Pulmonary artery endothelial cell (primary cell): ENCODE data around the gene TYK2. TPM values are rescaled to one million over a fixed set of nuclear protein-coding genes. Genes with fewer than 3 reads are reported as not detected.

Experiments used
- DNase-seq: peaks from one replicate; pipeline ENCODE4 v3.0.0-alpha.2; 2011; ENCODE audit warnings: low read depth, low spot score
- total RNA-seq: library from RNA; depleted of rRNA; stranded (reverse); fragments of >200 nt; gene quantifications from 2 replicates; pipeline ENCODE4 v1.2.3, GENCODE V29; 2014

The TYK2 gene
- total RNA-seq, 1 donor from 2014 or later = 96.9 TPM

GRCh38 chr19:10334588-10335351, 45.6 kb downstream of the TYK2 start:
- peak; percentile 84 for DNase-seq

- DNase-seq = no peak
Observed at GRCh38 chr19:10333758-10334587, 46.4 kb downstream of the TYK2 start.

GRCh38 chr19:10332965-10333757, 47.2 kb downstream of the TYK2 start, which contains the start of gene RAVER1:
RAVER1 (minus strand) TSS chr19:10333529; CDS start chr19:10333507, 22 bp downstream.
- peak; percentile 92 for DNase-seq

GRCh38 chr19:10332158-10332964, 48.0 kb downstream of the TYK2 start:
- no peak for DNase-seq

GRCh38 chr19:10329555-10329954, 50.8 kb downstream of the TYK2 start:
- no peak for DNase-seq

GRCh38 chr19:10328558-10329429, 51.6 kb downstream of the TYK2 start:
- DNase-seq = no peak

GRCh38 chr19:10327793-10328192, 52.6 kb downstream of the TYK2 start:
- no peak for DNase-seq

GRCh38 chr19:10325732-10326131, 54.6 kb downstream of the TYK2 start:
- DNase-seq = no peak

GRCh38 chr19:10321874-10322835, 58.2 kb downstream of the TYK2 start:
- no peak for DNase-seq

- no peak for DNase-seq
Observed at GRCh38 chr19:10321417-10321797, 59.0 kb downstream of the TYK2 start.

GRCh38 chr19:10320602-10321416, 59.6 kb downstream of the TYK2 start:
- DNase-seq = no peak

- DNase-seq = no peak
Observed at GRCh38 chr19:10318807-10319682, 61.3 kb downstream of the TYK2 start.

- DNase-seq = no peak
Observed at GRCh38 chr19:10317857-10318462, 62.4 kb downstream of the TYK2 start.

- DNase-seq = no peak
Observed at GRCh38 chr19:10317045-10317856, 63.1 kb downstream of the TYK2 start.

GRCh38 chr19:10316229-10317044, 63.9 kb downstream of the TYK2 start:
- no peak for DNase-seq
